GM12878 (cell line): ENCODE measurements around the gene LIN7A. TPM values are rescaled to one million over a fixed set of nuclear protein-coding genes. Genes with fewer than 3 reads are reported as not detected.

Experiments used
- CBX3 ChIP-seq: fragments of 200-600 bp; sonication (generic); IDR thresholded peaks from 2 replicates; pipeline ENCODE4 v1.6.1; 2016; ENCODE audit warnings: low read depth, borderline replicate concordance
- CBX5 ChIP-seq: sonication (generic); IDR thresholded peaks from 2 replicates; pipeline ENCODE4 v1.6.1; 2016; ENCODE audit warnings: low read depth, moderate library complexity, mild to moderate bottlenecking, inconsistent platforms
- CHD2 ChIP-seq: IDR thresholded peaks from 2 replicates; pipeline ENCODE4 v1.6.1; 2011; ENCODE audit warnings: low read depth, low read length, improper control_type of control experiment, borderline replicate concordance
- DPF2 ChIP-seq: fragments of 450-650 bp; IDR thresholded peaks from 2 replicates; pipeline ENCODE4 v1.6.1; 2017; ENCODE audit warnings: mild to moderate bottlenecking
- EZH2 ChIP-seq: IDR thresholded peaks from 2 replicates; pipeline ENCODE4 v1.6.1; 2012; ENCODE audit warnings: low read depth, mild to moderate bottlenecking, control low read depth, inconsistent platforms, low read length, borderline replicate concordance; ENCODE audit not compliant: control insufficient read depth
- FOXK2 ChIP-seq: fragments of 450-650 bp; IDR thresholded peaks from 2 replicates; pipeline ENCODE4 v1.6.1; 2017; ENCODE audit warnings: mild to moderate bottlenecking, moderate library complexity
- HCFC1 ChIP-seq: fragments of 150-350 bp; IDR thresholded peaks from 2 replicates; pipeline ENCODE4 v1.6.1; 2014; ENCODE audit warnings: low read length
- JUND ChIP-seq: IDR thresholded peaks from 2 replicates; pipeline ENCODE4 v1.6.1; 2012; ENCODE audit warnings: low read depth, mild to moderate bottlenecking, low read length, improper control_type of control experiment, moderate library complexity
- MYB ChIP-seq: fragments of 150-350 bp; IDR thresholded peaks from 2 replicates; pipeline ENCODE4 v1.6.1; 2014; ENCODE audit warnings: mild to moderate bottlenecking, low read depth, low read length, borderline replicate concordance
- NR2C1 ChIP-seq: fragments of 450-650 bp; IDR thresholded peaks from 2 replicates; pipeline ENCODE4 v1.6.1; 2017; ENCODE audit warnings: antibody characterized with exemption, mild to moderate bottlenecking, moderate library complexity
- PAX8 ChIP-seq: fragments of 450-650 bp; IDR thresholded peaks from 2 replicates; pipeline ENCODE4 v1.6.1; 2017; ENCODE audit warnings: mild to moderate bottlenecking, moderate library complexity
- PML ChIP-seq: IDR thresholded peaks from 2 replicates; pipeline ENCODE4 v1.6.1; 2012; ENCODE audit warnings: low read length, inconsistent platforms
- RAD51 ChIP-seq: fragments of 450-650 bp; IDR thresholded peaks from 2 replicates; pipeline ENCODE4 v1.6.1; 2016; ENCODE audit warnings: moderate library complexity, mild to moderate bottlenecking, inconsistent platforms
- SMAD1 ChIP-seq: fragments of 450-650 bp; IDR thresholded peaks from 2 replicates; pipeline ENCODE4 v1.6.1; 2018; ENCODE audit warnings: mild to moderate bottlenecking, low read depth; ENCODE audit not compliant: partially characterized antibody
- SREBF1 ChIP-seq: IDR thresholded peaks from 2 replicates; pipeline ENCODE4 v1.6.1; 2012; ENCODE audit warnings: mild to moderate bottlenecking, low read length
- TCF7 ChIP-seq: IDR thresholded peaks from 2 replicates; pipeline ENCODE4 v1.6.1; 2014; ENCODE audit warnings: antibody characterized with exemption, borderline replicate concordance
- ZBED1 ChIP-seq: IDR thresholded peaks from 2 replicates; pipeline ENCODE4 v1.6.1; 2016; ENCODE audit warnings: borderline replicate concordance
- ZNF207 ChIP-seq: fragments of 450-650 bp; IDR thresholded peaks from 2 replicates; pipeline ENCODE4 v1.6.1; 2014; ENCODE audit warnings: antibody characterized with exemption, mild to moderate bottlenecking, borderline replicate concordance
- polyA plus RNA-seq, 11 experiments: library from polyadenylated mRNA; depleted of rRNA in 4 of 11; unstranded in 6 of 11; stranded (reverse) in 5 of 11; fragments of >200 nt; fragmentation: Nextera tagmentation in 4 of 11; fragmentation: Illumina TruSeq in 1 of 11; extraction: Ambion mirVana in 4 of 11; extraction: Trizol in 1 of 11; gene quantifications; 1 replicate in 1 of 11; 2 replicates in 10 of 11; pipeline versions ENCODE4 v1.2.1 to v1.2.3, GENCODE V29; 2011 to 2016; ENCODE audit warnings: inconsistent platforms in 2 of 11, missing spikeins in 2 of 11, low read depth in 1 of 11
- total RNA-seq, 4 experiments: library from RNA; depleted of rRNA in 3 of 4; stranded (reverse); fragments of >200 nt in 3 of 4; fragmentation: Illumina TruSeq in 1 of 4; extraction: Trizol in 1 of 4; gene quantifications; 2 replicates each; pipeline versions ENCODE4 v1.2.1 to v1.2.3, GENCODE V29; 2013 to 2021
- TF ChIP-seq, protein P1 (sequence below): fragments of 450-650 bp; formaldehyde crosslinking; IDR thresholded peaks from 2 replicates; pipeline ENCODE4 v1.5.0; 2022; ENCODE audit warnings: mild to moderate bottlenecking, missing genetic modification characterization
- TF ChIP-seq, protein P2 (sequence below): IDR thresholded peaks from 2 replicates; pipeline ENCODE4 v1.6.1; 2012; ENCODE audit warnings: low read length, inconsistent platforms
- TF ChIP-seq, protein P3 (sequence below): fragments of 450-650 bp; IDR thresholded peaks from 2 replicates; pipeline ENCODE4 v1.6.1; 2016; ENCODE audit warnings: mild to moderate bottlenecking
- TF ChIP-seq, protein P4 (sequence below): fragments of 450-650 bp; conservative IDR thresholded peaks from 2 replicates; pipeline ENCODE4 v1.6.1; 2017; ENCODE audit warnings: mild to moderate bottlenecking, moderate library complexity
- TF ChIP-seq, protein P5 (sequence below): IDR thresholded peaks from 2 replicates; pipeline ENCODE4 v1.6.1; 2012; ENCODE audit warnings: low read depth, low read length, improper control_type of control experiment

The LIN7A gene
- total and polyA plus RNA-seq, 10 of the 15 experiments (the other 5 are each of a cell fraction or from before 2014, with no cell fraction given), result 0.04 to 0.93 (median 0.35) TPM; not detected in 1

DNA sequence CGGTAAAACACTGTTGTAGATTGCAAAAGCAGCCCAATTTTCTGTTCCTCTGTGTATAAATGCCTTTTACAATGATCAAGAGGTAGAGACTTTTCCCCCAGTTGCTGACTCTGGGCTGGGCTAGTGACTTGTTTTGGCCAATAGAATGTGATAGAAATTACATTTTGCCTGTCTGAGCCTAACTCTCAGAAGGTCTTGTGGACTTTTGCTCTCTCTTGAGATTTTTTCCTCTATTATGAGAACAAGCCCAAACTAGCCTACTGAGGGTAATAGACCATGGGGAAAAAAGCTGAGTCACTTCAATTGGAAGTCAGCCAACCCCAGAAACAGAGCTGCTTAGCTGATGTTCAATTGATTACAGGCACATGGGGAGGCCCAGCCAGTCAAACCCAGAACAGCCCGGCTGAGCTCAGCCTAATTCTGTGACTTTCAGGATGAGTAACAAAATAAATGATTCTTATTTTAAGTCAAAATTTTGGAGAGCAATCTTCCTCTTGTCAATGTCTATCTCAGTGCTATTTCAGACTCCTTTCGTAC, 159.7 kb downstream of the LIN7A start (continued):
- TF ChIP-seq HCFC1 (no peak), TCF7 (peak; percentile 64; the same call in 1 of the 2 replicates), CBX3 (no peak), SMAD1 (peak; percentile 97), ZNF207 (no peak; the same call in 1 of the 2 replicates), FOXK2 (no peak), RAD51 (peak; percentile 71), CHD2 (peak; percentile 11; the same call in 1 of the 2 replicates), MYB (no peak), NR2C1 (no peak), CBX5 (peak; percentile 96; the same call in 1 of the 2 replicates), EZH2 (no peak), DPF2 (peak; percentile 99), SREBF1 (no peak), PAX8 (peak; percentile 55; the same call in 1 of the 2 replicates), ZBED1 (peak; percentile 89; the same call in 1 of the 2 replicates), PML (peak; percentile 92), JUND (peak; percentile 80)
- TF ChIP-seq, protein P1, sequence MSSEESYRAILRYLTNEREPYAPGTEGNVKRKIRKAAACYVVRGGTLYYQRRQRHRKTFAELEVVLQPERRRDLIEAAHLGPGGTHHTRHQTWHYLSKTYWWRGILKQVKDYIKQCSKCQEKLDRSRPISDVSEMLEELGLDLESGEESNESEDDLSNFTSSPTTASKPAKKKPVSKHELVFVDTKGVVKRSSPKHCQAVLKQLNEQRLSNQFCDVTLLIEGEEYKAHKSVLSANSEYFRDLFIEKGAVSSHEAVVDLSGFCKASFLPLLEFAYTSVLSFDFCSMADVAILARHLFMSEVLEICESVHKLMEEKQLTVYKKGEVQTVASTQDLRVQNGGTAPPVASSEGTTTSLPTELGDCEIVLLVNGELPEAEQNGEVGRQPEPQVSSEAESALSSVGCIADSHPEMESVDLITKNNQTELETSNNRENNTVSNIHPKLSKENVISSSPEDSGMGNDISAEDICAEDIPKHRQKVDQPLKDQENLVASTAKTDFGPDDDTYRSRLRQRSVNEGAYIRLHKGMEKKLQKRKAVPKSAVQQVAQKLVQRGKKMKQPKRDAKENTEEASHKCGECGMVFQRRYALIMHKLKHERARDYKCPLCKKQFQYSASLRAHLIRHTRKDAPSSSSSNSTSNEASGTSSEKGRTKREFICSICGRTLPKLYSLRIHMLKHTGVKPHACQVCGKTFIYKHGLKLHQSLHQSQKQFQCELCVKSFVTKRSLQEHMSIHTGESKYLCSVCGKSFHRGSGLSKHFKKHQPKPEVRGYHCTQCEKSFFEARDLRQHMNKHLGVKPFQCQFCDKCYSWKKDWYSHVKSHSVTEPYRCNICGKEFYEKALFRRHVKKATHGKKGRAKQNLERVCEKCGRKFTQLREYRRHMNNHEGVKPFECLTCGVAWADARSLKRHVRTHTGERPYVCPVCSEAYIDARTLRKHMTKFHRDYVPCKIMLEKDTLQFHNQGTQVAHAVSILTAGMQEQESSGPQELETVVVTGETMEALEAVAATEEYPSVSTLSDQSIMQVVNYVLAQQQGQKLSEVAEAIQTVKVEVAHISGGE (CRISPR knock-in tag), result no peak
- TF ChIP-seq, protein P2, sequence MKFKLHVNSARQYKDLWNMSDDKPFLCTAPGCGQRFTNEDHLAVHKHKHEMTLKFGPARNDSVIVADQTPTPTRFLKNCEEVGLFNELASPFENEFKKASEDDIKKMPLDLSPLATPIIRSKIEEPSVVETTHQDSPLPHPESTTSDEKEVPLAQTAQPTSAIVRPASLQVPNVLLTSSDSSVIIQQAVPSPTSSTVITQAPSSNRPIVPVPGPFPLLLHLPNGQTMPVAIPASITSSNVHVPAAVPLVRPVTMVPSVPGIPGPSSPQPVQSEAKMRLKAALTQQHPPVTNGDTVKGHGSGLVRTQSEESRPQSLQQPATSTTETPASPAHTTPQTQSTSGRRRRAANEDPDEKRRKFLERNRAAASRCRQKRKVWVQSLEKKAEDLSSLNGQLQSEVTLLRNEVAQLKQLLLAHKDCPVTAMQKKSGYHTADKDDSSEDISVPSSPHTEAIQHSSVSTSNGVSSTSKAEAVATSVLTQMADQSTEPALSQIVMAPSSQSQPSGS, result peak; percentile 99
- TF ChIP-seq, protein P3, sequence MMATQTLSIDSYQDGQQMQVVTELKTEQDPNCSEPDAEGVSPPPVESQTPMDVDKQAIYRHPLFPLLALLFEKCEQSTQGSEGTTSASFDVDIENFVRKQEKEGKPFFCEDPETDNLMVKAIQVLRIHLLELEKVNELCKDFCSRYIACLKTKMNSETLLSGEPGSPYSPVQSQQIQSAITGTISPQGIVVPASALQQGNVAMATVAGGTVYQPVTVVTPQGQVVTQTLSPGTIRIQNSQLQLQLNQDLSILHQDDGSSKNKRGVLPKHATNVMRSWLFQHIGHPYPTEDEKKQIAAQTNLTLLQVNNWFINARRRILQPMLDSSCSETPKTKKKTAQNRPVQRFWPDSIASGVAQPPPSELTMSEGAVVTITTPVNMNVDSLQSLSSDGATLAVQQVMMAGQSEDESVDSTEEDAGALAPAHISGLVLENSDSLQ, result no peak; the same call in 1 of the 2 replicates
- TF ChIP-seq, protein P4, sequence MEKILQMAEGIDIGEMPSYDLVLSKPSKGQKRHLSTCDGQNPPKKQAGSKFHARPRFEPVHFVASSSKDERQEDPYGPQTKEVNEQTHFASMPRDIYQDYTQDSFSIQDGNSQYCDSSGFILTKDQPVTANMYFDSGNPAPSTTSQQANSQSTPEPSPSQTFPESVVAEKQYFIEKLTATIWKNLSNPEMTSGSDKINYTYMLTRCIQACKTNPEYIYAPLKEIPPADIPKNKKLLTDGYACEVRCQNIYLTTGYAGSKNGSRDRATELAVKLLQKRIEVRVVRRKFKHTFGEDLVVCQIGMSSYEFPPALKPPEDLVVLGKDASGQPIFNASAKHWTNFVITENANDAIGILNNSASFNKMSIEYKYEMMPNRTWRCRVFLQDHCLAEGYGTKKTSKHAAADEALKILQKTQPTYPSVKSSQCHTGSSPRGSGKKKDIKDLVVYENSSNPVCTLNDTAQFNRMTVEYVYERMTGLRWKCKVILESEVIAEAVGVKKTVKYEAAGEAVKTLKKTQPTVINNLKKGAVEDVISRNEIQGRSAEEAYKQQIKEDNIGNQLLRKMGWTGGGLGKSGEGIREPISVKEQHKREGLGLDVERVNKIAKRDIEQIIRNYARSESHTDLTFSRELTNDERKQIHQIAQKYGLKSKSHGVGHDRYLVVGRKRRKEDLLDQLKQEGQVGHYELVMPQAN, result peak; percentile 47; the same call in 1 of the 2 replicates
- TF ChIP-seq, protein P5, sequence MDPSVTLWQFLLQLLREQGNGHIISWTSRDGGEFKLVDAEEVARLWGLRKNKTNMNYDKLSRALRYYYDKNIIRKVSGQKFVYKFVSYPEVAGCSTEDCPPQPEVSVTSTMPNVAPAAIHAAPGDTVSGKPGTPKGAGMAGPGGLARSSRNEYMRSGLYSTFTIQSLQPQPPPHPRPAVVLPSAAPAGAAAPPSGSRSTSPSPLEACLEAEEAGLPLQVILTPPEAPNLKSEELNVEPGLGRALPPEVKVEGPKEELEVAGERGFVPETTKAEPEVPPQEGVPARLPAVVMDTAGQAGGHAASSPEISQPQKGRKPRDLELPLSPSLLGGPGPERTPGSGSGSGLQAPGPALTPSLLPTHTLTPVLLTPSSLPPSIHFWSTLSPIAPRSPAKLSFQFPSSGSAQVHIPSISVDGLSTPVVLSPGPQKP, result no peak
